Right lung (tissue), 5 donors: ENCODE measurements around the gene PPARA. TPM values are rescaled to one million over a fixed set of nuclear protein-coding genes. Genes with fewer than 3 reads are reported as not detected.
"Not testable (repeated sequence)": the region's sequence is repeated elsewhere in the genome, so short reads cannot be mapped to it uniquely, and the experiment has no call there.

Experiments
- DNase-seq, 2 donors: peaks; one replicate each; pipeline ENCODE4 v3.0.0-alpha.2; 2013
- polyA plus RNA-seq, 5 donors: library from polyadenylated mRNA; unstranded; fragments of 120-200 nt; gene quantifications; one replicate each; pipeline versions ENCODE4 v1.2.1 to v1.2.3, GENCODE V29; 2013; ENCODE audit warnings: inconsistent platforms in 1 of 5, low replicate concordance in 1 of 5; ENCODE audit not compliant: insufficient read length in 5 of 5, insufficient read depth in 1 of 5

The PPARA gene
- polyA plus RNA-seq, 5 donors = 11.8 to 14.8 (median 14.1) TPM

DNA sequence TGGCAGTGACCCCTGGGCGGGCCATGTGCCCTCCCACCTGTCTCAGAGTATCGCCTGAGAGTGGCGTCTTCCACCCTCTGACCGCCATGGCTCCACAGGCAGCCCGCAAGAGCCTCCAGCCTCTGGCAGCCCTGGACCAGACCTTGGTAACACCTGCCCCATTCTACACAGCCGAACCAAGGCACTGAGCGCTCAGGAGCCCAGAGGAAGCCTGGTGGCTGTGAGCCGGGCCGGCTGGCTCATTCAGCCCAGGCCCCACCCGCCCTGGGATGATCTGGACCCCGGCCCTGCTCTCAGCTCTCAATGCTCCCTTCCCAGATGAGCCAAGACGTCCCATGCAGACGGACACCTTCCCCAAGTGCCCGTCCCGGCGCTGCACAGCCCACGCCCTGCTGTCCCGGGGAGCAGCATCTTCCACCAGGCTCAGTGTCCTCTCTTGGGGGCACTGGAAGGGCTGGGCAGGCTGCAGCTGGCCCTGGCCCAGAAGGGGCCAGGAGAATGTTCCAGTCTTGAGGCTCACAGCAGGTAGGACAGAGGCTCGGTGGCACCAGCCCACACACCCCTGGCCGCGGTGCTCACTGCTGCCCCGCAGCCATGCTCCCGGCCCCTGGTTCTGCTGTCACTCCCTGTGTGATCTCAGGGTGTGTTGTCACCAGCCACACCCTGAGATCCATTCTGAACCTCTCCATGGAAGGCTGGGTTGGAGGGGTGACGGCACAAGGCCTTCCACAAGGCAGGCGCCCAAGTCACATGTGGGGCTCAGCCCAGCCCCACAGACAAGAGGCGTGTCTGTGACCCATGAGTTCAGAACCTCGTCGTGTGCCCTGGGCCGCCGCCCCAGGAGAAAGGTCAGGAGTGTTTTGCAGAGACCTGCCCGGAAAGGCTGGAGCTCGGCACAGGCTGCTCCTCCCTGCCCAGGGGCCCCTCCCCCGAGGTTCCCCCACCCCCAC is 24.2 kb upstream of the PPARA start:
- DNase-seq = no peak

DNA sequence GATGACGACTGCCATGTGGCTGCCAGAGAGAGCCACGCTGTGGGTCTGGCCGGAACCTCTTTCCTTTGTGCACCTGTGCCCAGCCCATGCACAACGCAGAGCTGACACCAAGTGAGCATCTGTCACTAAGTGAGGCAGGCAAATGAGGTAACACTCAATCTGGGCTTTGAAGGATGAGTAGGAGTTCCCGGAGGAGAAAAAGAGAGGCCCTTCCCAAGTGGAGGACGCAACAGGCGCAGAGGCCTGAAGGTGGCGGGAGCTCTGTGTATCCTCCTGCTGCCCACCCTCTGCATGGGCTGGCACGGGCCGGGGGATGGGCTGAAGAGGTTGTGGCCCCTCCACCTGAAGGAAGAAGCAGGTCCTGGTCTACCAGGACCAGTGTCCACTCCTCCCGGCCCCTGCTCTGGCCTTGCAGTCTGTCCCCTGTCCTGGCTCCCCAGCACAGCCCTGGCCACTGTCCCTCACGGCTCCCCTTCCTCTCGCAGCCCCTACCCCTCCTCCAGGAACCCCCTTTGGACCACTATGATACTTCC is 23.4 kb upstream of the PPARA start:
- DNase-seq = no peak

DNA sequence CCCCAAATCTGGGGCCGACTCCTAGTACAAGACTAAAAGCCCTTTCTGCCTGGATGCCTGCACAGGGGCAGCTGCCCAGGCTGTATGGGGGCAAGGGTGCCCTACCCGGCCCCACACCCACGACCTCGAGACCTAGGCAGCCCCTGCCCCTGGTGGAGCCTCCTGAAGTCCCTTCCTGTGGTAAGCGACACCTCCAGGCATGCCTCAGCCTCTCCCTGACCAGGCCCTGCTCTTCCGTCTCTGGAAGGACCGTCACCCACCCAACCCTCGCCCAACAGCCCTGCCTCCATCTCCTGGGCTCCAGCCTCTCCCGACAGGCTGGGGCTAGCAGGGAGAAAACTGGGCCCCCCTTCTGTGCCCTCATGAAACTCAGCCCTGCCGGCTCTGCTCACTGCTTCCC is 22.8 kb upstream of the PPARA start:
- no peak for DNase-seq

DNA sequence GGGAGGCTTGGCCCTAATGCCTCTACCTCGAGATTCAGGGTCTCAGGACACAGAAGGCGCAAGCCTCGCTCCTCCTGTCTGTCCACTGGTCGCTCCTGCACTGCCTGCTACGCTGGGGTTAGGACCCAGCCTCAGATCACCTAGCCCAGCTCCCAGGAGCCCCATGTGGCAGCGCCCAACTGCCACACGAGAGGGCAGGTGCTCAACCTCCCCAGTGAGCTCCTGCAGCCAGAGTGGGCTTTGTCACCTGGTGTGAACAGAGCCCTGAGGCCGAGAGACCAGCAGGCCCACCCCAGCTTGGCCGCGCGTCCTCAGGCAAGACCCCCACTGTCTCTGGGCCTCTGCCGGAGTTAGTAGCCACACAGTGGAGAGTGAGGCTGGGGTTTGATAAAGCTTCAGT is 21.7 kb upstream of the PPARA start:
- no peak for DNase-seq

DNA sequence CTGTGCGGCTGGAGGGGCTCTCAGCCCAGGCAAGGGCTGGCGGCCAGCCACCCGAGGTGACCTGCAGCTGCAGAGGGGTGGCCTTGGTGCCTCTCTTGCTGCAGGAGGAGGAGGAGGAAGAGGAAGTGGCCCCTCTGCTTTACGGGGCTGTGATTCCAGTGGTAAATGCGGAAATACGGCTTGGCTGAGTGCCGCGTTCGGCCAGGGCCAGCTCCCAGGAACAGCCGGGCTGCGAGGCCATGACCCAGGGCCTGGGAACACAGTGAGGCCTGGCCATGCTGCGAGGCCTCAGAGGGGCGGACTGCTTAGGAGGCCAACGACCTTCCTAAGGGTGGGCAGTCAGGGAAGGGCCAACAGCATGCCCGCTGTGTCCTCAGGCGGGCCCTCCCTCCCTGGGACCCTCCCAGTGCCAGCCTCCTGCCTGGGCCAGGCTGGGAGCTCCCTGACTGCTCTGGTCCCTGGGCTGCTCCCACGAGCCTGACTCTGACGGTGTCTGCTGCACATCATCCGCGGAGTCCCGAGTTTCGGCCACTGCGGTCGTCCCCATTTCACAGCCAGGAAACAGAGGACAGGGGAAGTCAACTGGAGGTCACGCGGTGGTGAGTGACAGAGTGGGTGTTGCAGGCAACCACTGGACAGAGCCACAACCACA is 20.8 kb upstream of the PPARA start:
- no peak for DNase-seq

DNA sequence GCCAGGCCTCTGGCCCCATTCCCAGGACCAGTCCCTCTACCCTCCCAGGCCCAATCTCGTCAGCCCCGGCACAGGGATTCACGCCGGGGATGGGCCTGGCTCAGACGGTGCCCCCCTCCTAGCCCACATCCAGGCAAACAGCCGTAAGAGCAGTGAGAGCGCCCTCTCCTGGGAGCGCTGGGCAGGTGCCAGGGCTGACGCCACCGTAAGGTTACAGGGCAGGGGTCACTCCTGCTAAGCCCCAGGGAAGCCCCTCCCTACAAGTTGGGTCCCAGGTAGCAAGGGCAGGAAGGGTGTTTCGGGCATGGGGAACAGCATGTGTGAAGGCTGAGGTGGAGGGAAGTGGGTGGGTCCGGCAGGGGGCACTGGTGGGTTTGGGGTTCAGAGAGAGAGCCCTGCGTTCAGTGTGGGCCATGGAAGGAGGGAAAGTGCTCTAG is 19.2 kb upstream of the PPARA start:
- no peak for DNase-seq

DNA sequence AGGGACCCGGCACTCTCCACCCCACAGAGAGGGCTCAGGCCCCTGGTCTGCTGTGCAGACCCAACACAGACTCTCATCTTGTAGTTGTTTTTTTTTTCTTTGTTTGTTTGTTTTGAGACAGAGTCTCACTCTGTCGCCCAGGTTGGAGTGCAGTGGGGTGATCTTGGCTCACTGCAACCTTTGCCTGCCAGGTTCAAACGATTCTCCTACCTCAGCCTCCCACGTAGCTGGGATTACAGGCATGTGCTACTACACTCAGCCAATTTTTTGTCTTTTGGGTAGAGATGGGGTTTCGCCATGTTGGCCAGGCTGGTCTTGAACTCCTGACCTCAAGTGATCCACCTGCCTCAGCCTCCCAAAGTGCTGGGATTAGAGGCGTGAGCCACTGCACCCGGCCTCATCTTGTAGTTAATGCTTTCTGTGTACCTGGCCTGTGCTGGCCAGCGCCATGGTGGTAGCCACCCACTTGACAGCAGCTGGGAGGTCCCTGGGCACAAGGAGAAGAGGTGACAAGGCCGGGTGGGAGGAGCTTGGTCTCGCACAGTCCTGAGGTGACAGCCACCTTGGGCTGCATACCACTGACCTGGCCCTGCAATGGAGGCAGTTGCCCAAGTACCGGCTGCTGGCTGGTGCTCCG is 18.0 kb upstream of the PPARA start:
- DNase-seq = not testable (repeated sequence)

DNA sequence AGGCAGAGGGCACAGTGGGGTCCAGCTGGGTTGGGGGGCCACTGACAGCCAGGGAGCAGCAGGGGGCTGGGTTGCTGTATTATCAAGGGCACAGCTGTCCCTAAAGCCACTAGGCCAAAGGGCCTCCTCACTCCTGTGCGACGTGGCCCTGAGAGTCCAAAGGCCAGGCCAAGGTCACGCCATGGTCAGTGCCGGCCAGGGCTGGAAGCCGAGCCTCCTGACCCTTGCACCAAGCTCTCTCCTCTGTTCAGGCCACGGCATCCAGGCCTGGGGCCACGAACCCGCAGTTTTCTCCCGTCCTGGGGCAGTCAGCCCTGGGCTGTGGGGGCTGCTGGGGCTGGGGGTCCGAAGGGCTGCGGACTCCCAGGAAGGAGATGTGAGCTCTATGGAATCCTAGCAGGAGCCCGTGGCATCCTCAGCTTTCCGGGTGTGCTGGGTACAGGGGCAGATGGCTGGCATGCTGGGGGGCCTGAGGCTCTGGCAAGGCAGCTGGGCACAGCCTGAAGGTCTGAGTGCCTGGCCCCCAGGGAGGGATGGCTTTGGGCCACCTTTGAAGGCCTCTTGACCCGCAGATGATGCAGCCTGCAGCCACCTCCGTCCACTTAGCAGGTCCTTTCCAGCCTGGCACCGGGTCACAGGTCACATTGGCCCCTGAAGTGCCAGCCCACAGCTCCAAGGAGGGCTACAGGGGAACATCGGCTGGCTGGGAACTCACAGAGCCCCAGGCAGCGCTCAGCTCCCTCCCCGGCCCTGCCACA is 17.3 kb upstream of the PPARA start:
- DNase-seq = no peak

DNA sequence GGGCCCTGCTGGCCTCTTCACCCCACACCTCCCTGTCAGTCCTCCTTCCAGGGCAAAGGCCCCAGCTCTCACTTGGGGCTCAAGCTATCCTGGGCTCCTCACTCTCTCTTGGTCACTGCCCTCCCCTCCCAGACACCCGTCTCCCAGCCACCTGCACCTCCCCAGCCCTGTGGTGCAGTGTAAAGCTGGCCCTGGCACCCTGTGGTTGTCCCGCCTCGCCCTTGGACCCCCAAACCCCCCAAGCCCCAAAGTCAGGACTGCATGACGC is 16.8 kb upstream of the PPARA start:
- no peak for DNase-seq

DNA sequence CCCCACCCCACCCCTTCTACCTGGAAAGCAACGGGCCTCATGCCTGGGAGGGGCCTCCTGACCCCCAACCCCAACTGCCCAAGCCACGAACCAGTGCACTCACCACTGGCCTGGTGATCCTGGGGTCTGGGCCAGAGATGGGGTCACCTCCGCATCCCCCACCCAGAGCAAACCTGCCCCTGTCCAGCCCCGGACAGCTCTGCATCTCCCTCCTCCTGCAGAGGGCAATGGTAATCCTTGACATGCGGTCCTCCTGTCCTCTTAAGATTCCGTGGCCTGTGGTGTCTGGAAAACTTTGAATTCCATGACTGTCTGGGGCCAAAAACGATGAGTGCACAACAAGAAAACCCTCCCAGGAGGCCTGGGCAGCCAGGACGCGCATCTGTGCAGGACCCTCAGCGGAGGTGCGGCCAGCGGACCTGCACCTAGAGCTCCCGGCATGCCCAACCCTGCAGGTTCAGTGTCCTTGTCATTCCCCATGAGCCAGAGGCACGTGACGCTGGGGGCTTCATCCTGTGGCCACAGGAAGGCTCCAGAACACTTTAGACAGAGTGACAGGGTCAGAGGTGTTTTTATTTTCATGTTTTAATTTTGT is 16.1 kb upstream of the PPARA start:
- no peak for DNase-seq

DNA sequence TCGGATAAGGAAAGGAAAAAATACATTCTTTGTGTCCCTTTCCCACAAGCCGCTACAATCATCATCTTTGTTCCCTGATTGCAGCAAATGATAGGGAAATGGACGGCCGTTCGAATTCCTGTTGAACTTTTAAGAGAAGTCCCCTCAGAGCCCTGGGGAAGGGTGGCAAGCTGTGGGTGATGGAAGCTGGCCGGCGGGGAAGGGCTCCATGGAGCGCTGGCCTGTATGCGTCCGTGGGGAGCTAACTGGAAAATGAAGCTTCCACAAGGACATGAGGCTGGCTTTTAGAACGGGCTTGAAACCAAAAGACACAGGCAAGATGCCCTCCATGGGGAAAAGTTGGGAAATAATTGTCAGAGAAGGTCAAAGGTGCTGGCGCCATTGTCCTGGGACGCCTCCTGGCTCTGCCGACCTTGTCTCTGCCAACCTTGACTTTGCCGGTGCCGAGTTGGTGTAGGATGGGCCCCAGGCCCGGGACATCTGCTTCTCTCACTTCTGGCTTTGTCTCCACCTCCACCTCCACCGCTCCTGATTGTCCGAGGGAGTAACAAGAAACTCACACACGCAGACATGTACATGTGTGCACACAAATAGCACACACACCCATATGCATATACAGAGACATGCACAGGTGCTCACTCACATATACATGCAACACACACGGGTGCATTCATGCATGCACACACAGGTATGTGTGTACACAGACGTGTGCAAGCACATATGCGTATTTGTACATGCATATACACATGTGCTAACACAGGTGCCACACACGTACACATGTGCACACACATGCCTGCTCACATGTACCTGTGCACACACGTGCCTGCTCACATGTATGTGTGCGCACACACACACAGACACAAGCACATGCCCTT is 14.5 kb upstream of the PPARA start:
- DNase-seq = no peak

DNA sequence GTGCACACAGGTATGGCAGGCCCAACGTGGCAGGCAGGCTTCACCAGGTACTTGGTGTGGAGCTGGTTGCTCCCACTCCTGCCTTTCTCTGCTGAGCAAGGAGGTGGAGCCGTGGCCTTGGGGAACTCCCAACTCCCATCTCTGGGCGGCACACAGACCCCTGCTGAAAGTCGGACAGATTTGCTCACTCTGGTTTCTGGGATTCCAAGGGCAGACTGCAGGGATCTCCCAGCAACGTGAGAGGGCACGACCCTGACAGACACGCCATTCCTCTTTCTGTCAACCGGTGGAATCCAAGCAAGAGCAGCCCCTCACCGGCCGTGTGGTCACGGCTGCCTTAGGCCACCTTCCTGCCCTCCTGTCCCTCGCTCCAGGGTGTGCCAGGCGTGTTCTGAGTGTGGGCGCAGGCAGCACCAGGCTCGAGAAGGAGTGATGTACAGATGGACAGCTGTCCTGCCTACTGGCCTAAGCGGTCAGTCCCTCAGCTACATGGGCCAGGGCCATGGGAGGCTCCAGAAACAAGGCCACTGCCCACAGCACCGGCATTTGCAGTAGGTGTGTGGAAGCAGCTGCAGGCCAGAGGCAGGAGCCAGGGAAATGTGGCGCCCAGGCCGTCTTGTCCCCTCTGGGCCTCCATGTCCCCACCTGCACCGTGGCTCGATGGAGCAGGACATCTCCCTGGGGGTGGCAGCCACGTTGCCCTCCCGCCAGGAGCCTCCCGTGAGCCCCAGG is 13.7 kb upstream of the PPARA start:
- DNase-seq = no peak

DNA sequence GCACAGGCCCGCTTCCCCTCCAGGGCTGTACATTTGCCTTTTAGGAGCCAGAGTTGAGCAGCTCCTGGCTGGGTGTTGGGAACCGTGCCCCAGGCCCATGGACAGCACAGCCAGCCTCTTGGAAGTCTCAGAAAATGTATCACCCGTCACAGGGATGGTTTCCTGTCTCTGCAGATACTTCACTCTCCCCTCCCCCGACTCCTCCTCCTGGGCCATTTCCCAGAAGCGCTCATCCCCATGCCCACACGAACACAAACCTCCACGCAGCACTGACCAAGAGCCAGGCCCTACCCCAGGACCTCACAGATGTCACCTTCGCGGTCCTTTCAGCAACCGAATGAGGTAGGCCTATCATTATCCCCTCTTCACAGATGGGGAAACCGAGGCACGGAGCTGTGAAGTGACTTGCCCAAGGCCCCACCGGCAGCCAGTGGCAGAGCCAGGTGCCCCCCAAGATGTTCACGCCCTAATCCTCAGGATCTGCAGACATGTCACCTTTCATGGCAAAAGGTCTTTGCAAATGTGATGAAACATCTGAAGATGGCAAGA is 13.0 kb upstream of the PPARA start:
- no peak for DNase-seq

DNA sequence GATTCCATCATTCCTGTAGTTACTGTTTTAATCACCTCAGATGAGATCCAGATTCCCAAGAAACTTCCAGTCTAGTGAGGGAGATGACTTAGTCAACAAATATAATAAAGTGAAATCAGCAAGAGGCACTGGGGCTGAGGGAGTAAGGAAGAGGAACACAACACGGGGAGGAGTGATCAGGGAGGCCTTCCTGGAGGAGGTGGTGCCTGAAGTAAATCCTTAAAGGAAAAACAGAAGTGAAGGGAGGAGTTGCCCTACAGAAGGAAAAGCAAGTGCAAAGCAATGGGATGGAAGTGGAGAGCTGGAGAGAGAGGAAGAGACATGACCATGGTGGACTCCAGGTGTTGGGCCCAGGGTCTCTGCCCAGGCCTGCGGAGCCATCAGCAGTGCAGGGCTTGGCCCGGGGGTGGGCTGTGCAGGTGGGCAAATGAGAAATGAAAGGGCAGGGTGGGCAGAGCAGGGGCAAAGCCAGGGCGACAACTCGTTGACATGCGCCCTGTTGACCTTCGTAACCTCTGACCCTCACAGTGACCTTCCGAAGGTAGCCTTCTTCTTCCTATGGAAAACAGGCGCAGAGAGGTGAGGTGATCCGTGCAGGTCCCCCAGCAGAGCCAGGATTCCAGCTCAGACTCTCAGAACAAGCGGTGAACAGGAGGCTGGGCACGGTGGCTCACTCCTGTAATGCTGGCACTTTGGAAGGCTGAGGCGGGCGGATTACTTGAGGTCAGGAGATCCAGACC is 12.1 kb upstream of the PPARA start:
- DNase-seq = no peak

DNA sequence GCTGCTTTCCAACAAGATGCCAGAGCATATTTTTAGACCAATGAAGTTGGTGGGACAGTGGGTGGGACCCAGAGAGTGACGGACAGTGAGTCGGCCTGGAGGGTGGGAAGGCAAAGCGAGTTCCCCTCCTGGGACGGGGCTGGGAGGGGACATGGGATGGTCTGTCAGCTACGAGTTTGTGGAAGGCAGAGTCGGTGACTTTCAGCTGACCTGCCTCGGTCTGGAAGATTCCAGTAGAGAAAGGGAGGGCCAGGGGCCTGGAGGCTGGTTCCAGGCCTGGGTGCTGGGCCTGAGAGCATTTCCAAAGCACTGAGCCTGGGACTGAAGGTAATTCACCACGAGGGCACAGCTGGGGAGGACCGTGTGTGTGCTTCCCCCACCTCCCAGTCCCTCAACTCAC is 10.9 kb upstream of the PPARA start:
- not testable (repeated sequence) for DNase-seq

DNA sequence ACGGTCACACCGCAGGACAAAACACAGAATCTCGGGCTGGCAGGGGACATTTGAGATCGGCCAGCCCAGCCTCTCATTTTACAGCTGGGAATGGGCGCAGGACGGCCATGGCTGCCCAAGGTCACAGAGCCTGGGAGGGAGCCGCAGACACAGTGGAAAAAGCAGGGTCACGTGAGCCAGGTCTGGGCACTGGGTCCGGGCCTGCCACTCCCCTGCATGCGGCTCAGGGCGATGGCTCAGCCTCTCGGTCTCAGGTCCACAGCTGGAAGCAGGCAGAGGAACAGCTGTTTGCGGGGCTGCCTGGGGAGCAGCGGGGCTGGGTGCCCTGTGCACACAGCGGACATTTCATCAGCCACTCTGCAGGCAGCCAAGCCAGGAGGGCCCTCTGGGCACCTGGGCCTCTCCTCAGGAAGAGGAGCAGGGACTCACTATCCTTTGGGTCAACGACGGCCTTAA is 10.4 kb upstream of the PPARA start:
- no peak for DNase-seq

DNA sequence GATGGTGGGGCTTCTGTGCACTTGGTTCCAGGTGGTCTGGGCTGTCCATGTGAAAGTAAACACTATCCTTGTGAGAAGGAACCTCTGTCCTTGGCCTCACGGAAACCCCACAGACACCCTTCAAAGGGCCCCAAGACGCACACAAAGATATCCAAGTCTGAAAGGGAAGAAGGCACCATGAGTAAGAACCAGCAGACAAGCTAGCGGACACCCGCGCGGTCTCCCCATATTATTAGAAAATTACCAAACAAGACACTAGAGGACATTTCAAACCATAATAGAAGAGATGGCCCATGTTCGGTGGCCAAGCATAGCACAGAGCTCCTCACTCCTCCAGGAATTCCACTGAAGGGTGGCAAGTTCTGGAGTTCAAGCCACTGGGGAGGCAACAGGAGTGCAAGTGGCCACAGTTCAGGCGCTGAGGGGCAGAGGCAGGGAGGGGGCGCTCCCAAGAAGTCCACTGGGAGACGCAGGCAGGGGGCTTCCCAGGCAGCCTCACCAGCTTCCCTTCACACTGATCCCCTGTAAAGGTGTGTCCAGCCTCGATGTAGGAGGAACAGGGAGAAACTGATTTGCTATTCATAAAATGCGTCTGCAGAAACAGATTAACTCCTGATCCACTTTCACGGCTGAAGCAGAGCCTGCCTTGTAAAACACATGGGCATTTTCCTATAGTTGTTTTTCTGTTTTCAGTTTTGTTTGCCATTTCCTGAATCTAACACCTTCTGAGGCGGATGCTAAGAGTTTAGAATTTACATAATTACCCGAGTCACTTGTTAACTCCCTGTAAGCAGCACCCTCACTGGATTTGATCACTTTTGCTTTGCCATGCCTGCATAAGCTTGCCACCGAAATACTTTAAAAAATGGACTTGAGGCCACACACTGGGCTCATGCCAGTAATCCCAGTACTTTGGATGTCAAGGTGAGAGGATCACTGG is 9.1 kb upstream of the PPARA start:
- DNase-seq = no peak
